ENCODE measurements around the gene TUBG2. TPM values are rescaled to one million over a fixed set of nuclear protein-coding genes. Genes with fewer than 3 reads are reported as not detected.

TUBG2 gene
- total RNA-seq, 1 experiment from 2014 or later: 8.7 TPM

GRCh38 chr17:42673885-42674754 lies 15.0 kb downstream of the TUBG2 start:
- in situ Hi-C loops (cut with HindIII; ENCODE audit: low pct_unique_long_range_greater_than_20kb, low sequenced_read_pairs): no loop called here
- DNase-seq (ENCODE audit: low read depth, low spot score): peak; percentile 34

- in situ Hi-C loops (cut with HindIII; ENCODE audit: low pct_unique_long_range_greater_than_20kb, low sequenced_read_pairs): no loop called here
- no peak for DNase-seq (ENCODE audit: low read depth, low spot score)
Observed at GRCh38 chr17:42674755-42675347, 15.8 kb downstream of the TUBG2 start.

GRCh38 chr17:42675348-42675964 lies 16.4 kb downstream of the TUBG2 start:
- DNase-seq (ENCODE audit: low read depth, low spot score): no peak
- in situ Hi-C loops (cut with HindIII; ENCODE audit: low pct_unique_long_range_greater_than_20kb, low sequenced_read_pairs): no loop called here

DNA sequence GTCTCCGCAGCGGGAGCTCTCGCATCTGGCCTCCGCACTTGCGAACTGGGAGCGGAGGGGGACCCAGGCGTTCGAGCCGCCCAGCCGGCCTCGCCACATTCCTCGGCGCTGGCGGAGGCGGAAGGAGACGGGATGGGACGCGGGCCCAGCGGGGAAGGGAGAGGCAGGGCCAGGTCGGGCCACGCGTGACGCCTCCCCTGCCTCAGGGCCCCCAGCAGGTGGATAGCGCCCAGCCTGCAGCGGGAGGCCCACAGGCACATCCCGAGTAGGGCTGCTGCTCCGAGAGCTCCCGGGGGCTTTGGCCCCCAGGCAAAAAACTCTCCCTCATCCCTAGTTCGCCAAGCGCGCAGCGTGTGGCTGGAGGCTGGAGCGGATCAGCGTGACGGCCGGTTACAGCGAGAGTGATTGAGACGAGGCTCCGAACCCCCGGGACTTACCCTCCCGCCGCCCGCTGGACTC lies 16.9 kb downstream of the TUBG2 start:
- DNase-seq (ENCODE audit: low read depth, low spot score): no peak
- in situ Hi-C loops (cut with HindIII; ENCODE audit: low pct_unique_long_range_greater_than_20kb, low sequenced_read_pairs): no loop called here

- no peak for DNase-seq (ENCODE audit: low read depth, low spot score)
- in situ Hi-C loops (cut with HindIII; ENCODE audit: low pct_unique_long_range_greater_than_20kb, low sequenced_read_pairs): no loop called here
Observed at GRCh38 chr17:42676424-42677011, 17.4 kb downstream of the TUBG2 start, which contains the start of gene PLEKHH3. Gene PLEKHH3, minus strand, starts transcription at chr17:42676994. Its CDS starts 431 bp downstream, at chr17:42676563.

- peak; percentile 100 for DNase-seq (ENCODE audit: low read depth, low spot score)
- in situ Hi-C loops (cut with HindIII; ENCODE audit: low pct_unique_long_range_greater_than_20kb, low sequenced_read_pairs): no loop called here
Observed at GRCh38 chr17:42677012-42677857, 18.2 kb downstream of the TUBG2 start.

GRCh38 chr17:42677921-42678781 lies 19.1 kb downstream of the TUBG2 start:
- in situ Hi-C loops (cut with HindIII; ENCODE audit: low pct_unique_long_range_greater_than_20kb, low sequenced_read_pairs): no loop called here
- peak; percentile 82 for DNase-seq (ENCODE audit: low read depth, low spot score)

- in situ Hi-C loops (cut with HindIII; ENCODE audit: low pct_unique_long_range_greater_than_20kb, low sequenced_read_pairs): no loop called here
Observed at GRCh38 chr17:42678951-42679491, 19.9 kb downstream of the TUBG2 start.

DNA sequence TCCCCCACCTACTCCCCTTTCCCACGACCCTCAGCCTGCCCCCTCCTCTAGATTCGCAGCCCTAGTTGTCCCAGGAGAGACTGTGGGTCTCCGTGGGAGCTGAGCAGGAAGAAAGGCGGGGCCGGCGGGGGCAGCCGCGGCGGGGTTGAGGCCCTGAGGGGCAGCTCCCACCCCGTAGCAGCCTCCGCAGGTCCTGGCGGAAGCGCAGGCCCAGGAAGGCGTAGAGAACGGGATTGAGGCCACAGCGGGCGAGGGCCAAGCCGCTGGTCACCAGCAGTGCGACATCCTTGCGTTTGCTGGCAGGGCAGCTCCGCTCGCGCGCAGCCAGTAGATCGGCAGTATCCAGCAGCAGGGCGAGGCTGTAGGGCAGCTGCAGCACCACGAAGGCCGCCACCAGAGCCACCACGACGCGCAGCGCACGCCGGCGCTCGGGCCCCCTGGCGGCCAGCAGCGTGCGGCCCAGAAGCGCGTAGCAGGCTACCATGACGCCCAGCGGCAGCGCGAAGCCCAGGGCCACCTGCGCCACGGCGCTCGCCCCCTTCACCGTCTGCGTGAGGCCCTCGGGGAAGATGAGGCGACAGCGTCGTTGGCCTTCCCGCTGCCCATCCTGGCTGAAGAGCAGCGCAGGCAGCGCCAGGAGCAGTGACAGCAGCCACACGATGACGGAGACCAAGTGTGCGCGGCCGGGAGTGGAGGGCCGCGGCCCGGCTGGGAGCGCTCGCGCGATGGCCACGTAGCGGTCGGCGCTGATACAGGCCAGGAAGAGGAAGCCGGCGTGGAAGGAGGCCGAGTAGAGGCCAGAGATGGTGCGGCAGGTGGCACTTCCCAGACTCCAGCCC lies 20.6 kb downstream of the TUBG2 start:
- in situ Hi-C loops (cut with HindIII; ENCODE audit: low pct_unique_long_range_greater_than_20kb, low sequenced_read_pairs): no loop called here
- peak; percentile 66 for DNase-seq (ENCODE audit: low read depth, low spot score)

More at GRCh38 chr17:42678951-42679491, 19.9 kb downstream of the TUBG2 start:
- no peak for DNase-seq (ENCODE audit: low read depth, low spot score)

- no peak for DNase-seq (ENCODE audit: low read depth, low spot score)
- in situ Hi-C loops (cut with HindIII; ENCODE audit: low pct_unique_long_range_greater_than_20kb, low sequenced_read_pairs): no loop called here
Observed at GRCh38 chr17:42680331-42680808, 21.3 kb downstream of the TUBG2 start.

- DNase-seq (ENCODE audit: low read depth, low spot score): peak; percentile 44
- in situ Hi-C loops (cut with HindIII; ENCODE audit: low pct_unique_long_range_greater_than_20kb, low sequenced_read_pairs): no loop called here
Observed at GRCh38 chr17:42681976-42682721, 23.1 kb downstream of the TUBG2 start, which contains the start of gene CNTNAP1. Gene CNTNAP1, plus strand, starts transcription at chr17:42682531. Its CDS starts 299 bp downstream, at chr17:42682830.

DNA sequence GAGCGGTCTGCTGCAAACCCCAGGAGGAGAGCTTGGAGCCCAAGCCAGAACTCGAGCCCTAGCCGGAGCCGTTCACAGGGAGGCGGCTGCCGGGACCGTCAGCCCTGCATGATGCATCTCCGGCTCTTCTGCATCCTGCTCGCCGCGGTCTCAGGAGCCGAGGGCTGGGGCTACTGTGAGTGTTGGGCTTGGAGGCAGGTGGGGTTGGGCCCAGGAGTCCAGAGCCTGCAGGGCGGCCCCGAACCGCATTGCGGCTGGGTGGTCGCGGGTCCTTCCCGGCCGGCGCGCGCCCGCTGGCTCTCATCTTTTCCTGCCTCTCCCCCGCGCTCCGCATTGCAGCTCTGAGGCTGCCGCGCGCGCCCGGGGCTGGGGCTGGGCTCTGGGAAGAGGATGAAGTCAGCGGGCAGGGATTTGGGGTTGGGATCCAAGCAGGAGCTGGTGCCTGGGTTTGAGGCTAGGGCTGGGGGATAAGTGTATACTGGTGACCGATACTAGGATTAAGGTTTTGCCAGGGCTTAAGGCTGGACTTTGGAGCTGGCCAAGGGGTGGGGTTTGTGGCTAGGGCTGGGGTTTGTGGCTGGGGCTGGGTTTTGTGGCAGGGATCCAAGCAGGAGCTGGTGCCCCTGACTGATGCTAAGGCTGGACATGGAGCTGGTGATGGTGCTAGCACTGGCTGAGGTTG lies 23.8 kb downstream of the TUBG2 start:
- no peak for DNase-seq (ENCODE audit: low read depth, low spot score)
- in situ Hi-C loops (cut with HindIII; ENCODE audit: low pct_unique_long_range_greater_than_20kb, low sequenced_read_pairs): no loop called here

- in situ Hi-C loops (cut with HindIII; ENCODE audit: low pct_unique_long_range_greater_than_20kb, low sequenced_read_pairs): no loop called here
- DNase-seq (ENCODE audit: low read depth, low spot score): no peak
Observed at GRCh38 chr17:42683407-42684034, 24.4 kb downstream of the TUBG2 start.
